Esophagus muscularis mucosa (tissue), 3 donors: Measurements from ENCODE around the gene HPS1.

Experiments used
- CTCF ChIP-seq, 3 experiments: fragments of 200-600 bp in 2 of 3; fragments of 450-650 bp in 1 of 3; sonication (generic) in 2 of 3; IDR thresholded peaks; one replicate each; pipeline ENCODE4 v1.5.1; 2017 to 2019; ENCODE audit warnings: antibody characterized with exemption in 3 of 3, mild to moderate bottlenecking in 2 of 3, moderate library complexity in 1 of 3
- POLR2AphosphoS5 ChIP-seq, 2 donors: sonication (generic); formaldehyde crosslinking; IDR thresholded peaks; one replicate each; pipeline ENCODE4 v1.6.1; 2017; ENCODE audit warnings: antibody characterized with exemption in 2 of 2

- TF ChIP-seq CTCF (IDR thresholded peaks at IDR 0.05) (no peak), POLR2AphosphoS5 (IDR thresholded peaks at IDR 0.05) (no peak)
These were observed 42.1 kb upstream of the HPS1 start for GRCh38 chr10:98488669-98489430.
